GM10266 (cell line): Measurements from ENCODE around the gene DNAH6.

ENCODE experiments used
- DNase-seq: peaks from one replicate; pipeline ENCODE4 v3.0.0; 2012; ENCODE audit errors: extremely low spot score
- CTCF ChIP-seq: IDR thresholded peaks from 2 replicates; pipeline ENCODE4 v1.5.1; 2012; ENCODE audit warnings: mild to moderate bottlenecking, low read depth; ENCODE audit not compliant: control insufficient read depth, insufficient read depth; ENCODE audit errors: missing control alignments

The DNAH6 gene

DNA sequence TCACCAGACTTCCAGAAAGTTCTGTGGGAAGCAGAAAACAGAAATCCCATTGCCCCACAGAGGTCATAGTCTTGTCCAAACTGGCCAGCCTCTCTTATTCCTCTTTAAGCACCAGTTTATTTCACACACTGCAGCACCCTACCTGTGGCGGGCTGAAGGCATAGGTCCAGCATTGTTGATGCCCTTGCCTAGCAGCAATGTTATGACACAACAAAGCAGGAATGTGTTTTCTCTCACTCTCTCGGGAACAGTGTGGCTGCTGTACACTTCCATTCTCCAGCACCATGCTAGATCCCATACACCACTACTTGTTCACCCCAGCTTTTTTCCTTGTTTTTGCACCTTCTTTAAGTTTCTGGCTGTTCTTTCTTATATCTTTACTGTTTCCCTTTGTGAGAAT, 181.6 kb downstream of the DNAH6 start:
- no peak for TF ChIP-seq CTCF
- DNase-seq: no peak

- DNase-seq: no peak
- TF ChIP-seq CTCF: no peak
Observed at GRCh38 chr2:84700006-84700405, 183.7 kb downstream of the DNAH6 start.

- TF ChIP-seq CTCF: no peak
- no peak for DNase-seq
Observed at GRCh38 chr2:84701880-84702279, 185.6 kb downstream of the DNAH6 start.

- TF ChIP-seq CTCF: no peak
Observed at GRCh38 chr2:84702941-84703340, 186.6 kb downstream of the DNAH6 start.

GRCh38 chr2:84703831-84704230, 187.5 kb downstream of the DNAH6 start:
- no peak for DNase-seq
- no peak for TF ChIP-seq CTCF

More at GRCh38 chr2:84702941-84703340, 186.6 kb downstream of the DNAH6 start:
- no peak for DNase-seq

DNA sequence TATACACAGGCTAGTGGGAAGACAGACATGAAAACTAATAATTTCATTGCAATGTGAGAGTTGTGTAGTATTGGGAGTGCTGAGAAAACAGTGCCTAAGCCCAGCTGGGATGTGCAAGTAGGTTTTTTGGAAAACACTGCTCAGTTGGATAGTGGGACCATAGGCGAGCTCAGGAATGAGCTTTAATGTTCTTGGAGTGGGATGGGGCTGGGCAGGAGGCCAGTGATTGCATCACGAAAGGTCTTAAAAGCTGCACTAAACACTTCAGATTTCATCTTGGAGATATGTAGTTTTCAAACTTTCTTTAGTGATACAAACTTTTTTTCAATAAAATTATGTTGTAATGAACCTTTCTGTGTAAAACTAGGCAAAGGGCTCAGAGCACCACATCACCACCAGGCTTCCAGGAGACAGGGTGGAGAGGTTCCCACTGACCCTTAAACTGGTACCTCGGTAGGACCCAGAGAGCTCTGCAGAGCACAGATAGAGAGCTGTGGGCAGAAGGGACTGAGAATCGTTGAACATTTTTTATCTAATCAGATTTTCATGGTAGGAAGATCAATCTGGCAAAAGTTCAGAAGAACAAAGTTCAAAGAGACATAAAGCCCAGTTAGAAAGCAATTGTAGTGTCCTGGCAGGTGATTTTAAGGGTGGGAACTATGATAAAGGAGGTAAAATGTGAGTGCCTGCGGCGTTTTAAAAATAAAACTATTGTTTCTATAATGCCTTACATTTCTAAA, 188.4 kb downstream of the DNAH6 start:
- no peak for TF ChIP-seq CTCF
- no peak for DNase-seq

DNA sequence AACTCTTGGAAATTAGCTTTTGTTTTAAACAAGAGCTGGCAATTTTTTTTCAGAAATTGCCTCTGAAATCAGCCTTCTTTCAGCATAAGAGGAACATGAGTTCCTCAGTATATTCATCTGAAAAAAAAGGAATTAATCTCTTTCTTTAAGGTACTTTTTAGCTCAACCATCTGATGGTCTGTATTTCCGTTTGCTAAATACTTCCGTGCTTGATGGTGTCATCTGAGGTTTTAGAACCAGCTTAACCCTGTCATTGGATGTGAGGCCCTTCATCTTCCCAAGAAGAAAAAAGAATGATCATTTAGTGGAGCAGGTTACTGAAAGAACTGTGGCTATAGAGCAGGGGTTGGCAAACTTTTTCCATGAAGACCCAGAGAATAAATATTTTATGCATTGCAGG, 189.6 kb downstream of the DNAH6 start:
- no peak for DNase-seq
- no peak for TF ChIP-seq CTCF
